ENCODE data around the gene FHL3.
A peak's percentile ranks its signal among the peaks of the same experiment; 100 is the strongest.

The FHL3 gene

DNA sequence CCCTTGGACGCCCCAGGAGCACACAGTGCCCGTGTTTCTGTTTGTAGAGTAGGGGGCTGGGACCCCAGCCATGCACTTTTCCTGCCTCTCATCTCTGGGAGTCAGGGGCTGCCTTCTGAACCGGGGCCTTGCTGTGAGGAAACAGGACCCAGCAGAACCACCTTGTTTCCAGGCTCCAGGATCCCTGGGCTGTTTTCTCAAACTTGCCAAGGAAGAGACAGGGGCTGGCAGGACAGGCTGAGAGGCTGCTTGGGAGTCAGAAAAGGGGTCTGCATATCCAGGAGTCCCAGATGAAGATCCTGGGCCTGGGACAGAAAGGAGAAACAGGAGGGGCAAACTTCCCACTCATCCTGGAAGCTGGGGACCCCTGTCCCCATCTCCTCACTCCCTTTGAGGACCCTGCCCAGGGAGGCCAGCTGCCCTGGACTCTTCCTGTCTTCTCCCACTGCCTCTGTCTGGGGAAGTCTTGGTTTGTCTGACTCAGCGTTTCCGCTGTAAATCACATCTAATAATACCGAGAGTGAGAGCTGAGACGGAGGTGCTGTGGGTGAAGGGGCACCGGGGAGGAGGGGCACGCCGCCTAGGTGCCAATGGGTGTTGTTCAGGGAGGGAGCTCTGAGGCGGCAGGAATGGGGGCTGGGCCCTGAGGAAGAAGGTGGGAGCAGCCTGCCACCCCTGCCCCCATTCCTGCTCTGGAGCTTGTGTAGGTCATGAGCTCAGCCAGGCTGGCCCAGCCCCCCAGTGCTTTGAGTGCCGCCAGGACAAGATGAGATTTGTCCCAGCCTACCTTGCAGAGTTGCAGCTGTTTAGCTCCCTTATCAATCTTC, 24.6 kb upstream of the FHL3 start:
- peak; percentile 64 for DNase-seq
- H3K27me3 ChIP-seq (replicated peaks): no peaks in the 10 kb centered on the region
- peak overlapping the region; percentile 13 for H3K27ac ChIP-seq
- H3K4me3 ChIP-seq (ENCODE audit: low read depth, low read length): peak overlapping the region; percentile 26
- TF ChIP-seq CTCF (IDR thresholded peaks at IDR 0.05; ENCODE audit: low read depth, low read length, missing control alignments): no peak
- H3K36me3 ChIP-seq (replicated peaks): peaks cover 13% of the 10 kb centered on the region
- in situ Hi-C loops (cut with HindIII; ENCODE audit: low pct_ligation_motif_present, low sequenced_read_pairs): loop anchor here (25.0 kb wide), 1 partner anchor 782 kb away; no protein-coding TSS in a partner anchor

DNA sequence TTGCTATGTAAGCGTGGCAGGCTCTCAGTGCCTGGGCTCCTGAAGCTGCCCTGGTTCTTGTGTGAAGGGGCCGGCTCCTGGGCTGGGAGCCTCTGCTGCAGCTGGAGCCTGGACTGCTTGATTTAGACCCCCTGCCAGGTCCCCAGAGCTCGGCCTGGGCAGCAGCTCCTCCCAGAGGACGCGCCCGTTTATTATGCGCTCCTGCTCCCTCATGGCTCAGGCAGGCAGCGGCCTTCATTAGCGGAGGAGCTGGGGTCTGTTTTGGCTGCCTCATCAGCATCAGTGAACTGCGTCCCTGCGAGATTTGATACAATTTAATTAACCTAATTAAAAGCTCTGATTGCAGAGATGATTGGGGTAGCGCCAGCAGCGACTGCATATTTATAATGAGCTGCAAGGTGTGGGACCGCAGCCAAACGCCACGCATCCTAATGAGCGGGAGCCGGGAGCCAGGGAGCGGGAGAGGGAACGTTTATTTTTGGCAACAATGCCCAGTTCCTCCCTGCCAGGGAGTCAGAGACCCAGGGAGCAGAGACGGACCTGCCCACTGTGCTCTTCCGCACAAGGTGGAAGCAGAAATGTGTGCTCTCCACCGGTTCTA, 23.9 kb upstream of the FHL3 start:
- no peak overlapping the region for H3K4me3 ChIP-seq (ENCODE audit: low read depth, low read length)
- H3K27me3 ChIP-seq (replicated peaks): no peaks in the 10 kb centered on the region
- H3K27ac ChIP-seq: no peak overlapping the region
- in situ Hi-C loops (cut with HindIII; ENCODE audit: low pct_ligation_motif_present, low sequenced_read_pairs): loop anchor here (25.0 kb wide), 1 partner anchor 783 kb away; no protein-coding TSS in a partner anchor
- H3K36me3 ChIP-seq (replicated peaks): peaks cover 17% of the 10 kb centered on the region
- no peak for DNase-seq
- peak; percentile 33 for TF ChIP-seq CTCF (IDR thresholded peaks at IDR 0.05; ENCODE audit: low read depth, low read length, missing control alignments)

DNA sequence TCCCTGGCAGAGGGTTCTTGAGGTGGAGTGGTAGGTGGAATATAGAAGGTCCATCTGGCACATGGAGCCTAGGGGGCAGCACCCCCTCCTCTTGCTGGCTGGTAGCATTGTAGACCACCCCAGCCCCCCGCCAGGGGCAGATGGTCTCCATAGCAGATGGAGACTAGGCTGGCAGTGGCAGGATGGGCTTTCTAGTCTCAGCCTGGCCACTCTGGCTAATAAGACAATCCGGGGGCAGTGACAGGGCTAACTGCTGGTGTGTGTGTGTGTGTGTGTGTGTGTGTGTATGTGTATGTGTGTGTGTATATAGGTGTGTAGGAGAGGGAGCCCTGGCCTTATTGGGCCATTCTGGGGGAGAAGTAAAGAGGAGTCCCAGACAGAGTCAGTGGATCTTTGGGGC, 23.4 kb upstream of the FHL3 start:
- Histone ChIP-seq H3K27ac (no peak overlapping the region), H3K36me3 (replicated peaks) (peaks cover 22% of the 10 kb centered on the region), H3K27me3 (replicated peaks) (no peaks in the 10 kb centered on the region), H3K4me3 (ENCODE audit: low read depth, low read length) (no peak overlapping the region)
- TF ChIP-seq CTCF (IDR thresholded peaks at IDR 0.05; ENCODE audit: low read depth, low read length, missing control alignments): peak; percentile 23
- in situ Hi-C loops (cut with HindIII; ENCODE audit: low pct_ligation_motif_present, low sequenced_read_pairs): loop anchor here (25.0 kb wide), 1 partner anchor 784 kb away; no protein-coding TSS in a partner anchor
- no peak for DNase-seq

DNA sequence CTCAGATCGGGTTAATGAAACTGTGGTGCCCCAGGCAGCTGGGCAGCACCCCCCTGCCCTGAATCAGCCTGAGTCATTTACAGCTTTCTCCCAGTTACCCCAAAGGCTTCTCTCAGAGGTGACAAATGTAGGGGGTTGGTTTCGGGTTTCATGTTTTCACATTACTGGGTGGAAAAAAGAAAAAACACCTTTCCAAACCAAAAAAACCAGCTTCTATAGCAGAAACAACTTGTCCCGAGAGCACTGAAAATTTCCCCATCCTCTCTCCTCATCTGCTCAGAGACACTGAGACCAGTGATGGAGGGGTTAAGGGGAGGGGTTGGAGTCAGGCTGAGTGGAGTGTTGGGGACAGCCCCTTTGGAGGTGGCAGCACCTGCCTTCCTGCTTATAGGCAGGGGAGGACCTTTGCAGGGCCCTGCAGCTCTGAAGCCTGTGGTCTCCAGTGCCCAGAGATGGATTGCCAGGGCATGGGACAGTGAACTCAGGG, 22.8 kb upstream of the FHL3 start:
- peaks cover 27% of the 10 kb centered on the region for H3K36me3 ChIP-seq (replicated peaks)
- no peaks in the 10 kb centered on the region for H3K27me3 ChIP-seq (replicated peaks)
- H3K27ac ChIP-seq: no peak overlapping the region
- no peak for DNase-seq
- H3K4me3 ChIP-seq (ENCODE audit: low read depth, low read length): no peak overlapping the region
- no peak for TF ChIP-seq CTCF (IDR thresholded peaks at IDR 0.05; ENCODE audit: low read depth, low read length, missing control alignments)
- in situ Hi-C loops (cut with HindIII; ENCODE audit: low pct_ligation_motif_present, low sequenced_read_pairs): loop anchor here (25.0 kb wide), 1 partner anchor 784 kb away; no protein-coding TSS in a partner anchor

DNA sequence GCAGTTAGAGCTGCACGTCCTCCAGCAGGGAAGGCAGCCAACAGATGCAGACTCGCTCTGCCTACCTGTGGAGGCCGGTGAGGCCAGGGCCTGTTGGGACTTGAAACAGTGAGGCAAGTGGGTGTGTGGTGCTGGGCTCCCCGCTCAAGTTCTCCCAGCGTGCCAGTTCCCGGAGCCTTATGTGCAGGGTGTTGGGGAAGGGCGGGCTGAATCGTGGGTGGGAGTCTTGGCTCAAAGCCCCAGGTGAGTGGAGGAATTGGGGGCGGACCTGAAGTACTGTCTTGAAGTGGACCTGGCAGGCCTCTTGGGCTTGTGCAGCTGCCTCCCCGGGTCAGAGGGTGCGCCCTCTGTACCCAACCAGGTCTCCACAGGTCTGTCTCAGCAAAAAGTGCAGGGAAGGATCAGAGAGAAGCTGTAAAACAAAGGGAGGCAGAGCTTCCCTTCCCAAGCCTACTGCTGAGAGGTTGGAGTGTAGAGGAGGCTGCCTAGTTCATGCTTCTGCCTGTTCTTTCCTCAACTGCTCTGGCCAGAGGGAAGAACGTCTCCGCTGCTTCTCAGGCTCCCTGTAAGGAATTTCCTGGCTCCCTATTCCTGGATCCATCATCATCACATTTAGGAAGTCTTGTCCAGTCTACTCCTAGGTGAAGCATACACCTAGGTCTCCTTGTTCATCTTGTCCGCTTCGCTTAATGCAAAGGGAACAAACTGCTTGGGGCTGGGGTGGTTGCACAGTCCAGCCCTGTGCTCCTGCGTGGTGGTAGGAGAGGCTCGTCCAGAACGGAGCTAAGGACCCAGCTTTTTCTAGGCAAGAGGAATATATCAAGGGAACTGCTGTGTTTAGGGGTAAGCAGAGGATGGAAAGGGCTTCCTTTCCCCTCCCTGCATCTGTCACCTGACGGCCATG, 22.1 kb upstream of the FHL3 start:
- in situ Hi-C loops (cut with HindIII; ENCODE audit: low pct_ligation_motif_present, low sequenced_read_pairs): loop anchor here (25.0 kb wide), 1 partner anchor 785 kb away; no protein-coding TSS in a partner anchor
- Histone ChIP-seq H3K27ac (no peak overlapping the region), H3K36me3 (replicated peaks) (peaks cover 34% of the 10 kb centered on the region), H3K27me3 (replicated peaks) (no peaks in the 10 kb centered on the region), H3K4me3 (ENCODE audit: low read depth, low read length) (no peak overlapping the region)
- DNase-seq: no peak
- TF ChIP-seq CTCF (IDR thresholded peaks at IDR 0.05; ENCODE audit: low read depth, low read length, missing control alignments): no peak
